ENCODE measurements around the gene ZNF219.

The ZNF219 gene

GRCh38 chr14:21071225-21072030 is 27.0 kb downstream of the ZNF219 start:
- peak; percentile 93 for TF ChIP-seq SPI1 (IDR thresholded peaks at IDR 0.05; ENCODE audit: low read depth, low read length)
- TF ChIP-seq POU2F2 (IDR thresholded peaks at IDR 0.05; ENCODE audit: low read depth, low read length): no peak
- peak; percentile 89 for DNase-seq (ENCODE audit: insufficient read length, low spot score)
- peak; percentile 94 for FAIRE-seq

DNA sequence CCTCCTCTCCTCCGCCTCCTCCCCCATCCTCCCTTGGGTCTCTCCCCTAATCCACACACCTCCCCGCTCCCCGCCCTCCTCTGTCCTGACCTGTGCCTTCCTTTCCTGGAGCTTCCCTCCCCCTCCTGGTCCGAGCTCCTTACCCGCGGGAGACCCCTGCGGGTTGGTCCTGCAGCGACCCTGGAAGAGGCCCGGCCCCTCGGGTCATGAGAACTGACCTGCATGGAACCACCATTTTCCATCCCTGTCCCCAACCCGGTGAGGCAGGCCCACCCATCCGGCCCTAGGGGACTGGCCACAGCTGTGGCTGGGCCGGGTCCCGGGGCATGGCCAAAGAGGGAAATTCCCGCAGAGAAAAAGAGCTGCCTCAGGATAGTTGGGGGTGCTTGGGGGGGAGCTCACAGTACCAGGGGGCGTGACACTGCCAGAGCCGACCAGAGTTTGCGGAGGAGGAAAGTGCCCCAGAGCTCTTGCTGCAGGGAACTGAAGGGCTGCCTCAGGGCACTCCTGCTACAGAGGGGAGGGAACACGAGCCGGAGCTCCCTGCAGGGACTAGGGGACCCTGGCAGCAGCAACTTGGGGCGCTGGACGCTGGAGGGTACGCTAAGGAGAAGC is 27.7 kb downstream of the ZNF219 start:
- TF ChIP-seq POLR2AphosphoS5 (IDR thresholded peaks at IDR 0.05; ENCODE audit: low read depth, low read length): no peak
- TF ChIP-seq TAF1 (IDR thresholded peaks at IDR 0.05; ENCODE audit: low read depth, low read length): no peak
- TF ChIP-seq POLR2A (IDR thresholded peaks at IDR 0.05; ENCODE audit: low read depth, low read length): no peak
- TF ChIP-seq POU2F2 (IDR thresholded peaks at IDR 0.05; ENCODE audit: low read depth, low read length): no peak
- TF ChIP-seq SPI1 (IDR thresholded peaks at IDR 0.05; ENCODE audit: low read depth, low read length): no peak
- no peak for TF ChIP-seq PAX5 (IDR thresholded peaks at IDR 0.05; ENCODE audit: insufficient read depth, low read length, severe bottlenecking)
- DNase-seq (ENCODE audit: insufficient read length, low spot score) (no peak), FAIRE-seq (no peak)

DNA sequence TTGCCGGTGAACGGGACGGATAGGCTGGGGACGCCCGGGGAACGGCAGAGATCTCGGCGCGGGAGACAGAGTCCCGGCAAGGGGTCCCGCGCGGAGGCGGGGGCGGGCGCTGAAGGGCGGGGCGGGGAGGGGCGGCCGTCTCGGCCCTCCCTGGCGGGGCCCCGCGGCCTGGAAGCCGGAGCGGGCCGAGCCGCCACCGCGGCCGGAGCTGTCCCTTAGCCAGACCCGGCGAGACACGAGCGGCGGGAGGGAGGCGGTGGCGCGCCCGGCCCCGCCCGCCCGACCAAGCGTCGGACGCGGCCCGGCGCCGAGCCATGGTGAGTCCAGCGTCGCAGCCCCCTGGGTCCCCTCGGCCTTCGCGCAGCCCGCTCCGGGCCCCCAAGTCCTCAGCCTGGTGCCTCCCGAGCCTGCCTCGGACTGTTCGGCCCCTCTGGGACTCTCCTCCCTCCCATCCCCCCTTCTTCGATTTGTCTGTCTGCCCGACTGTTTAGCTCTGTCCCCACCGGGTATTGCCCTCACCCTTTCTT is 28.3 kb downstream of the ZNF219 start, which contains the start of gene ARHGEF40:
Gene ARHGEF40 (plus strand): TSS at position 222 of the 527 bp plus-strand sequence. CDS start 93 bp downstream, at position 315.
- no peak for TF ChIP-seq TAF1 (IDR thresholded peaks at IDR 0.05; ENCODE audit: low read depth, low read length)
- TF ChIP-seq POLR2AphosphoS5 (IDR thresholded peaks at IDR 0.05; ENCODE audit: low read depth, low read length): no peak
- TF ChIP-seq SPI1 (IDR thresholded peaks at IDR 0.05; ENCODE audit: low read depth, low read length): no peak
- TF ChIP-seq POU2F2 (IDR thresholded peaks at IDR 0.05; ENCODE audit: low read depth, low read length): no peak
- TF ChIP-seq POLR2A (IDR thresholded peaks at IDR 0.05; ENCODE audit: low read depth, low read length): no peak
- no peak for TF ChIP-seq PAX5 (IDR thresholded peaks at IDR 0.05; ENCODE audit: insufficient read depth, low read length, severe bottlenecking)
- no peak for DNase-seq (ENCODE audit: insufficient read length, low spot score)
- FAIRE-seq: no peak

DNA sequence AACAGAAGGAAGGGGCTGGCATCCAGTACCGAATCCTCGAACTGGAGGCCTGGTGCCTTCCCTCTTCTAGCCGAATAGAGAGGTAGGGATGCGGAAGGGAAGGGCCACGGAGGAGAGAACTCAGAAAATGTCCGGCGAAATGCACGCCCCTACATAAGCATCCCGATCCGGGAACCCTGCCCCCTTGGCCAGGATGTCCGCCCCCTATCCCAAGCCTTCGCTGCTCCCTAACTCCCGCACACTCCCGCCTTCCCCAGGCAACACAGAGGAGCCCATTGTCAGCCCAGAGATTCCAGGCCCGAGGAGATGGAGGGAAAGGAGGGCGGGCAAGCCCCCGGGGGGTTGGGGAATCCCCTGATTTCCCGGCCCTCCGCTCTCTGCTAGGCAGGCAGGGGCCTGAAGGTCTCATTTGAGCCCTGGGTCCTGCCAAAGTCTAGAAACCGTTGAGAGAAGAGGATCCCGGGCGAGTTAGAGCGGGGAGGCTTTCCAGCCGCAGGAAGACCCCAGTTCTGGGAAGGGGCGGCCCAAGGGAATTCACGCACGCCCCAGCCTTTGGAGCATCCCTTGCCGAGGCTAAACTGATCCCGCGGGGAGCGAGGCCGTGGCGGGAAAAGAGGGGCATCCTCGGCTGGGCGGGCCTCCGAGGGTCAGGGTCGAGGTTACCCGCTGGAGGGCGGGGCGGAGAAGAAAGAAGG is 28.9 kb downstream of the ZNF219 start:
- FAIRE-seq (no peak), DNase-seq (ENCODE audit: insufficient read length, low spot score) (no peak)
- TF ChIP-seq POLR2A (IDR thresholded peaks at IDR 0.05; ENCODE audit: low read depth, low read length) (no peak), POLR2AphosphoS5 (IDR thresholded peaks at IDR 0.05; ENCODE audit: low read depth, low read length) (no peak), TAF1 (IDR thresholded peaks at IDR 0.05; ENCODE audit: low read depth, low read length) (no peak), POU2F2 (IDR thresholded peaks at IDR 0.05; ENCODE audit: low read depth, low read length) (no peak), PAX5 (IDR thresholded peaks at IDR 0.05; ENCODE audit: insufficient read depth, low read length, severe bottlenecking) (no peak), SPI1 (IDR thresholded peaks at IDR 0.05; ENCODE audit: low read depth, low read length) (no peak)

DNA sequence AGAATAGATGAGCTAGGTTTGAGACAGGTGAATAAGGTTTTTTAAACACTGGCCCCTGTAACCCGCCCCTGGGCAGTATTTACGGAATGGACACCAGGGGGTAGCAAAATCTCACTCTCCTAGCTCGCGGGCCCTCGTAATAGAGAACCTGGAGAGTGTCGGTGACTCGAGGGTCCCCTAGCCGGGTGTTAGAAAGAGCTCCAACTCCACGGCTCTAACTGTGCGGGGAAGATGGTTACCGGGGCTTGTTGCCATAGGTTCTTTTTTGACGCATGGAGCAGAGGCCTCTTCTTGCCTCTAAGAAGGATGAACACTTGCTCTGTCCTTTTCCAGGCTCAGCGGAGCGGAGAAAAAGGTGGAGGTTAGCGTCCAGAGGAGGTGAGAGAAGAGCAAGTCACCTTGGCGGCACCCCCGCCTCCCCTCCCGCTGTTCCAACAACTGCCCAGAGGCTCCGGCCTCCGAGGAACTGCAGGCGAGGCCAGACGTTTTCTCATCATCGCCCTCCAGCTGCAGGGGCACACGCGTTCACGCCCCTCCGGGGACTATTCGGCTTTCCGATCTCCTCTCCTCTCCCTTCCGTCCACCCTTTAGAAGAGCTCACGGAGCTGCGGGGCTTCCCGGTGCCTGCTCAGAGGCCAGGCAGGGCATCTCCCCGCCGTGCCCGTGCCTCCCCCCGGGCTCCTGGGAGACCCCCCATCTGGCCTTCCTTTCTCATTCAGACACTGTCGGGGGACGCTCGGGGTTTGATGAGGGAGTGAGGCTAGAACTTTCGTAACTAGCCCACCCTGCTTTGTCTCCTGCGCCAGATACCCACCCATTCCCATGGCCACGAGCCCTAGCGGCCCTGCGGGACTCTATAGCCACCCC is 29.7 kb downstream of the ZNF219 start:
- no peak for TF ChIP-seq POLR2AphosphoS5 (IDR thresholded peaks at IDR 0.05; ENCODE audit: low read depth, low read length)
- no peak for TF ChIP-seq PAX5 (IDR thresholded peaks at IDR 0.05; ENCODE audit: insufficient read depth, low read length, severe bottlenecking)
- TF ChIP-seq POLR2A (IDR thresholded peaks at IDR 0.05; ENCODE audit: low read depth, low read length): no peak
- no peak for TF ChIP-seq TAF1 (IDR thresholded peaks at IDR 0.05; ENCODE audit: low read depth, low read length)
- no peak for TF ChIP-seq POU2F2 (IDR thresholded peaks at IDR 0.05; ENCODE audit: low read depth, low read length)
- TF ChIP-seq SPI1 (IDR thresholded peaks at IDR 0.05; ENCODE audit: low read depth, low read length): no peak
- FAIRE-seq (no peak), DNase-seq (ENCODE audit: insufficient read length, low spot score) (no peak)

DNA sequence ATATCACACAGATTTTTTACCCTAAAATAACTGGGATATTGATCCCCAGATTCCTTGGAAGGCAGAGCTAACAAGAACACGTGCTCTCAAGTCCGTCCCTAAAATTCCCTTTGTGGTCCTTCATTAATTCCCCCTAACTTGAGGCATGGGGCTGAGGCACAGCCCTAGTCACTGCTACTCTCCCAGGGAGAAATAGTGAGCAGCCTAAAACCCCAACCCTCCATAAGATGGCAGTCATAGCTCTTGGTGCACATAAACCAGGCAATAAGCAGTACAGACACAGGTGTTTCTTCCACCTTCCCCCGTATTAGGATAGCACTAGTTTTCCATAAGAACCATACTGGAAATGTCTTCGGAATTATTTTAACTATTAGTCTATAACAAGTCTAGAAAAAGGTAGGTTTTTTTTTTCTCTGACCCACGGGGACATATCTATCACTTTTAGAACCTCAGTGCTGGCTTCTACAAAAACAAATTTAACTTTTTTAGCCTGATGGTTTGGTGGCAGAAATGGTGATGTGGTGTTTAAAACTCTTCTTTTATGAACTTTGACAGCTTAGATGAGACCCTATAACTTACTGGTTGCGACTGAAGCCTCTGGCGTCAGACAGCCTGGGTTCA is 31.5 kb downstream of the ZNF219 start:
- DNase-seq (ENCODE audit: insufficient read length, low spot score) (no peak), FAIRE-seq (no peak)
- TF ChIP-seq SPI1 (IDR thresholded peaks at IDR 0.05; ENCODE audit: low read depth, low read length) (no peak), TAF1 (IDR thresholded peaks at IDR 0.05; ENCODE audit: low read depth, low read length) (no peak), POLR2A (IDR thresholded peaks at IDR 0.05; ENCODE audit: low read depth, low read length) (no peak), POU2F2 (IDR thresholded peaks at IDR 0.05; ENCODE audit: low read depth, low read length) (no peak), POLR2AphosphoS5 (IDR thresholded peaks at IDR 0.05; ENCODE audit: low read depth, low read length) (no peak), PAX5 (IDR thresholded peaks at IDR 0.05; ENCODE audit: insufficient read depth, low read length, severe bottlenecking) (no peak)

DNA sequence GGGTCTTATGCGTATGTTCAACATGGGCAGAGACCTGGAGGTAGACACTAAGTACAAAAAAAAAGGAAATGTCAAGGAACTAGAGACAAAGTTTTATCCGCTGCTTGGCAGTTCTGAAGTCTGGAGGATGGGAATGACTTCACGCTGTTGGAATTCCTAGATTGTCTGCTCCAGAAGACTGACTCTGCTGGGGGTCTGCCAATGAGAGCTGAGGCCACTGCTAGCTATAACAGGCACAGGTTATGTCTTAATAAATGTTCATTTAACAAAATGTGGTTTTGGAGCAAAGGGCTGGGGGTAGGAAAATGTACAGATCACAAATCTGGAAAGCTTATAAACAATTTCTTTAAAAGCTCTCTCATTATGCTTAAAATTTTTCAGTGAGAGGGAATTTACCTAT is 35.0 kb downstream of the ZNF219 start:
- DNase-seq (ENCODE audit: insufficient read length, low spot score) (no peak), FAIRE-seq (no peak)
- no peak for TF ChIP-seq PAX5 (IDR thresholded peaks at IDR 0.05; ENCODE audit: insufficient read depth, low read length, severe bottlenecking)
- no peak for TF ChIP-seq SPI1 (IDR thresholded peaks at IDR 0.05; ENCODE audit: low read depth, low read length)
- TF ChIP-seq TAF1 (IDR thresholded peaks at IDR 0.05; ENCODE audit: low read depth, low read length): no peak
- no peak for TF ChIP-seq POU2F2 (IDR thresholded peaks at IDR 0.05; ENCODE audit: low read depth, low read length)
- TF ChIP-seq POLR2AphosphoS5 (IDR thresholded peaks at IDR 0.05; ENCODE audit: low read depth, low read length): no peak

- FAIRE-seq (no peak), DNase-seq (ENCODE audit: insufficient read length, low spot score) (no peak)
- TF ChIP-seq POLR2AphosphoS5 (IDR thresholded peaks at IDR 0.05; ENCODE audit: low read depth, low read length) (no peak), POLR2A (IDR thresholded peaks at IDR 0.05; ENCODE audit: low read depth, low read length) (no peak), PAX5 (IDR thresholded peaks at IDR 0.05; ENCODE audit: insufficient read depth, low read length, severe bottlenecking) (no peak), POU2F2 (IDR thresholded peaks at IDR 0.05; ENCODE audit: low read depth, low read length) (no peak), TAF1 (IDR thresholded peaks at IDR 0.05; ENCODE audit: low read depth, low read length) (no peak), SPI1 (IDR thresholded peaks at IDR 0.05; ENCODE audit: low read depth, low read length) (no peak)
Measured at GRCh38 chr14:21061347-21061668, 37.1 kb downstream of the ZNF219 start.
